GM12878 (cell line): ENCODE measurements around the gene SKAP1. TPM values are rescaled to one million over a fixed set of nuclear protein-coding genes. Genes with fewer than 3 reads are reported as not detected.

ENCODE experiments used
- ATAC-seq: fragments of 200-7000 bp; cut with Tn5 transposase; 3 replicates; pipeline ENCODE4 v1.9.1; 2020; ENCODE audit warnings: mild to moderate bottlenecking, moderate library complexity
- BruUV-seq: library from RNA; stranded (reverse); fragments of 400-500 nt; replicated peaks from 2 replicates; lab custom pipeline; 2021; lab: Mats Ljungman, UMichigan
- CTCF ChIA-PET: fragments of 300-600 bp; sonication (Branson Sonifier 250); formaldehyde crosslinking; extraction: SDS; loops from one replicate; lab custom pipeline; 2021; ENCODE audit warnings: inconsistent platforms; lab: Yijun Ruan, JAX
- POLR2A ChIA-PET: fragments of 350-600 bp; formaldehyde crosslinking; extraction: SDS; loops from one replicate; lab custom pipeline; 2021; ENCODE audit warnings: inconsistent platforms; lab: Charles Lee
- RAD21 ChIA-PET: fragments of 300-600 bp; sonication (Branson Sonifier 250); formaldehyde crosslinking; loops from one replicate; lab custom pipeline; 2023; ENCODE audit warnings: antibody characterized with exemption; ENCODE audit not compliant: unreplicated experiment; lab: Charles Lee
- SMC1A ChIA-PET: fragments of 300-600 bp; sonication (Branson Sonifier 250); formaldehyde crosslinking; loops from one replicate; lab custom pipeline; 2023; ENCODE audit not compliant: unreplicated experiment, uncharacterized antibody; lab: Charles Lee
- DNase-seq: peaks from one replicate; pipeline ENCODE4 v3.0.0-alpha.2; 2011; ENCODE audit warnings: low read depth, low spot score
- FAIRE-seq: peaks from 3 replicates; lab custom pipeline; 2011; peaks lifted over from hg19 to GRCh38; lab: Jason Lieb, UNC
- H2AFZ ChIP-seq: 2 replicates; pipeline ENCODE4 v1.6.0; 2011; ENCODE audit warnings: low read depth, low read length, control low read depth; ENCODE audit not compliant: control insufficient read depth
- H3K27ac ChIP-seq: 2 replicates; pipeline ENCODE4 v1.5.1; 2011; ENCODE audit warnings: control low read depth; ENCODE audit not compliant: control insufficient read depth, insufficient read depth
- H3K27me3 ChIP-seq, 2 experiments: replicated peaks in 1 of 2; 2 replicates each; pipeline versions ENCODE4 v1.6.0 to v1.6.1; 2011; ENCODE audit warnings: low read length in 1 of 2; ENCODE audit not compliant: control insufficient read depth in 2 of 2, insufficient read depth in 2 of 2
- H3K36me3 ChIP-seq, 2 experiments: 2 replicates each; pipeline ENCODE4 v1.5.1; 2011; ENCODE audit warnings: low read length in 1 of 2; ENCODE audit not compliant: control insufficient read depth in 2 of 2, insufficient read depth in 2 of 2
- H3K4me1 ChIP-seq: 2 replicates; pipeline ENCODE4 v1.6.1; 2011; ENCODE audit warnings: mild to moderate bottlenecking, low read length, moderate library complexity, mixed read lengths; ENCODE audit not compliant: control insufficient read depth, insufficient read depth
- H3K4me2 ChIP-seq: 2 replicates; pipeline ENCODE4 v1.6.0; 2011; ENCODE audit warnings: control low read depth; ENCODE audit not compliant: control insufficient read depth, insufficient read depth
- H3K4me3 ChIP-seq: fragments of 200-600 bp; sonication (generic); 2 replicates; pipeline ENCODE4 v1.5.1; 2016
- H3K79me2 ChIP-seq: 2 replicates; pipeline ENCODE4 v1.6.0; 2011; ENCODE audit warnings: low read length; ENCODE audit not compliant: control insufficient read depth, insufficient read depth
- H3K9ac ChIP-seq: 2 replicates; pipeline ENCODE4 v1.8.0; 2011; ENCODE audit warnings: low read length, control low read depth, mixed read lengths; ENCODE audit not compliant: control insufficient read depth, insufficient read depth
- H3K9me3 ChIP-seq: replicated peaks from 3 replicates; pipeline ENCODE4 v1.5.1; 2011; ENCODE audit warnings: mild to moderate bottlenecking, low read length; ENCODE audit not compliant: control insufficient read depth, insufficient read depth
- H4K20me1 ChIP-seq: 2 replicates; pipeline ENCODE4 v1.6.0; 2011; ENCODE audit not compliant: control insufficient read depth, insufficient read depth
- BRCA1 ChIP-seq: IDR thresholded peaks from 2 replicates; pipeline ENCODE4 v1.6.1; 2011; ENCODE audit warnings: low read depth, low read length, improper control_type of control experiment
- CREB1 ChIP-seq: IDR thresholded peaks from 2 replicates; pipeline ENCODE4 v1.6.1; 2012; ENCODE audit warnings: low read depth, mild to moderate bottlenecking, inconsistent platforms
- ETV6 ChIP-seq, 2 experiments: fragments of 450-650 bp in 1 of 2; IDR thresholded peaks in 1 of 2; conservative IDR thresholded peaks in 1 of 2; 2 replicates each; pipeline ENCODE4 v1.6.1; 2014; ENCODE audit warnings: antibody characterized with exemption in 1 of 2, borderline replicate concordance in 1 of 2, low read depth in 1 of 2, mild to moderate bottlenecking in 1 of 2, moderate library complexity in 1 of 2
- FOXM1 ChIP-seq: IDR thresholded peaks from 2 replicates; pipeline ENCODE4 v1.6.1; 2012; ENCODE audit warnings: low read depth, mild to moderate bottlenecking, inconsistent platforms, low read length, moderate library complexity
- HDAC2 ChIP-seq: fragments of 200-600 bp; sonication (generic); IDR thresholded peaks from 2 replicates; pipeline ENCODE4 v1.6.1; 2017
- KLF5 ChIP-seq: fragments of 450-650 bp; IDR thresholded peaks from 2 replicates; pipeline ENCODE4 v1.6.1; 2014; ENCODE audit warnings: mild to moderate bottlenecking; ENCODE audit not compliant: partially characterized antibody
- NFIC ChIP-seq: IDR thresholded peaks from 2 replicates; pipeline ENCODE4 v1.6.1; 2012; ENCODE audit warnings: low read depth, mild to moderate bottlenecking, inconsistent platforms, low read length, moderate library complexity
- NR2F1 ChIP-seq: fragments of 450-650 bp; conservative IDR thresholded peaks from 2 replicates; pipeline ENCODE4 v1.6.1; 2017; ENCODE audit warnings: mild to moderate bottlenecking
- POLR2AphosphoS5 ChIP-seq: IDR thresholded peaks from 2 replicates; pipeline ENCODE4 v1.6.1; 2011; ENCODE audit warnings: mild to moderate bottlenecking, low read length, inconsistent platforms
- RB1 ChIP-seq: fragments of 450-650 bp; formaldehyde crosslinking; IDR thresholded peaks from 2 replicates; pipeline ENCODE4 v1.6.1; 2017; ENCODE audit warnings: mild to moderate bottlenecking, borderline replicate concordance
- TCF7 ChIP-seq: IDR thresholded peaks from 2 replicates; pipeline ENCODE4 v1.6.1; 2014; ENCODE audit warnings: antibody characterized with exemption, borderline replicate concordance
- ZBED1 ChIP-seq: IDR thresholded peaks from 2 replicates; pipeline ENCODE4 v1.6.1; 2016; ENCODE audit warnings: borderline replicate concordance
- ZNF217 ChIP-seq: fragments of 450-650 bp; IDR thresholded peaks from 2 replicates; pipeline ENCODE4 v1.6.1; 2017; ENCODE audit warnings: antibody characterized with exemption, mild to moderate bottlenecking
- ZNF622 ChIP-seq: fragments of 450-650 bp; IDR thresholded peaks from 2 replicates; pipeline ENCODE4 v1.6.1; 2017; ENCODE audit warnings: mild to moderate bottlenecking, inconsistent platforms
- in situ Hi-C: fragments of 300-500 bp; cut with MboI; formaldehyde crosslinking; loops from 9 replicates; pipeline ENCODE4 v1.14.3; 2018; ENCODE audit warnings: mixed read lengths
- intact Hi-C: fragments of 100-400 bp; cut with micrococcal nuclease; formaldehyde crosslinking; loops from one replicate; pipeline ENCODE4 v1.14.2; 2022; ENCODE audit not compliant: unreplicated experiment
- polyA plus RNA-seq, 11 experiments: library from polyadenylated mRNA; depleted of rRNA in 4 of 11; unstranded in 6 of 11; stranded (reverse) in 5 of 11; fragments of >200 nt; fragmentation: Nextera tagmentation in 4 of 11; fragmentation: Illumina TruSeq in 1 of 11; extraction: Ambion mirVana in 4 of 11; extraction: Trizol in 1 of 11; gene quantifications; 1 replicate in 1 of 11; 2 replicates in 10 of 11; pipeline versions ENCODE4 v1.2.1 to v1.2.3, GENCODE V29; 2011 to 2016; ENCODE audit warnings: inconsistent platforms in 2 of 11, missing spikeins in 2 of 11, low read depth in 1 of 11
- total RNA-seq, 4 experiments: library from RNA; depleted of rRNA in 3 of 4; stranded (reverse); fragments of >200 nt in 3 of 4; fragmentation: Illumina TruSeq in 1 of 4; extraction: Trizol in 1 of 4; gene quantifications; 2 replicates each; pipeline versions ENCODE4 v1.2.1 to v1.2.3, GENCODE V29; 2013 to 2021
- TF ChIP-seq, protein P1 (sequence below): fragments of 150-350 bp; IDR thresholded peaks from 2 replicates; pipeline ENCODE4 v1.6.1; 2014; ENCODE audit warnings: mild to moderate bottlenecking, low read depth, low read length

Gene SKAP1
- total and polyA plus RNA-seq, 10 of the 15 experiments (the other 5 are each of a cell fraction or from before 2014, with no cell fraction given) = 17.1 to 97.6 (median 35.9) TPM

DNA sequence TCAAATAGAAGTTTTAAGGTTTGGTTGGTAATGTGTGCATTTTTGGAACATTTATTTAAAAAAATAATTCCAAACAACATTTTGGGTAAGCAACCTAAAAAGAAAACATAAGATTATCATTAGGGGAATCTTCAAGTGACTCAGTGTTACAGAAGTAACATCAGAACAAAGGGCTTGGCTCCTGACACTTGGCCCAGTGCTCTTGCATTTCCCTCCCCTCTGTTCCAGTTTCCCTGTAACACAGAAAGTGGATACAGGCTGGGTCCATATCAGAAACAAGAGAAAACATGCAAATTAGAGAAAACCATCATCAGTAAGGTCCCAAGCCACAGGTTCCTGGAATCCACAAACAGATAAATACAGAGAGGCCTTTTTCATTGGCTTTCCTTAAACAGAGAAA is 40.1 kb downstream of the SKAP1 start:
- DNase-seq (no peak), FAIRE-seq (no peak), ATAC-seq (no peak)
- Histone ChIP-seq H3K79me2 (no peaks in the 10 kb centered on the region), H3K4me3 (no peak overlapping the region), H3K4me1 (peaks cover 3% of the 10 kb centered on the region; the same call in 1 of the 2 replicates), H3K27me3 (no peaks in the 10 kb centered on the region), H3K9me3 (no peaks in the 10 kb centered on the region), H3K36me3 (peaks cover 2 to 7% of the 10 kb centered on the region in 2 experiments; a peak in 3 of 4 replicates), H2AFZ (no peak overlapping the region), H3K4me2 (no peak overlapping the region), H3K9ac (no peak overlapping the region), H3K27ac (no peak overlapping the region), H4K20me1 (no peaks in the 10 kb centered on the region)
- SMC1A ChIA-PET = interaction anchor here (0.9 to 2.8 kb wide), 5 partner anchors 9 to 67 kb away, joined by 3 to 18 read pairs (median 4); no protein-coding TSS in a partner anchor
- BruUV-seq = no TSS peak
- CTCF ChIA-PET = interaction anchor here (0.7 to 3.8 kb wide), 6 partner anchors 11 to 219 kb away, joined by 3 to 15 read pairs (median 4); no protein-coding TSS in a partner anchor
- in situ Hi-C loops = no loop called here
- RAD21 ChIA-PET = no interaction called here
- no peak for TF ChIP-seq ZNF217
- no peak for TF ChIP-seq HDAC2
- TF ChIP-seq NR2F1 = no peak
- TF ChIP-seq ZNF622 = no peak
- TF ChIP-seq POLR2AphosphoS5 = no peak
- no peak for TF ChIP-seq FOXM1
- TF ChIP-seq RB1 = no peak
- no peak for TF ChIP-seq CREB1
- no peak for TF ChIP-seq KLF5
- no peak for TF ChIP-seq NFIC
- no peak for TF ChIP-seq TCF7
- no peak for TF ChIP-seq ETV6 (conservative IDR thresholded peaks at IDR 0.05 in 1 of 2, IDR thresholded peaks at IDR 0.05 in 1 of 2; ENCODE audit: borderline replicate concordance in 1 of 2, low read depth in 1 of 2)
- no peak for TF ChIP-seq BRCA1
- TF ChIP-seq ZBED1 = no peak
- TF ChIP-seq, protein P1, sequence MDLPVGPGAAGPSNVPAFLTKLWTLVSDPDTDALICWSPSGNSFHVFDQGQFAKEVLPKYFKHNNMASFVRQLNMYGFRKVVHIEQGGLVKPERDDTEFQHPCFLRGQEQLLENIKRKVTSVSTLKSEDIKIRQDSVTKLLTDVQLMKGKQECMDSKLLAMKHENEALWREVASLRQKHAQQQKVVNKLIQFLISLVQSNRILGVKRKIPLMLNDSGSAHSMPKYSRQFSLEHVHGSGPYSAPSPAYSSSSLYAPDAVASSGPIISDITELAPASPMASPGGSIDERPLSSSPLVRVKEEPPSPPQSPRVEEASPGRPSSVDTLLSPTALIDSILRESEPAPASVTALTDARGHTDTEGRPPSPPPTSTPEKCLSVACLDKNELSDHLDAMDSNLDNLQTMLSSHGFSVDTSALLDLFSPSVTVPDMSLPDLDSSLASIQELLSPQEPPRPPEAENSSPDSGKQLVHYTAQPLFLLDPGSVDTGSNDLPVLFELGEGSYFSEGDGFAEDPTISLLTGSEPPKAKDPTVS = no peak
- POLR2A ChIA-PET = no interaction called here
- intact Hi-C loops = no loop called here
